Globus pallidus (tissue), 1 donor: Measurements from ENCODE around the gene CLDN8.

Experiments
- DNase-seq: peaks from one replicate; pipeline ENCODE4 v3.0.0-alpha.2; 2015; ENCODE audit warnings: low spot score

Gene CLDN8

DNA sequence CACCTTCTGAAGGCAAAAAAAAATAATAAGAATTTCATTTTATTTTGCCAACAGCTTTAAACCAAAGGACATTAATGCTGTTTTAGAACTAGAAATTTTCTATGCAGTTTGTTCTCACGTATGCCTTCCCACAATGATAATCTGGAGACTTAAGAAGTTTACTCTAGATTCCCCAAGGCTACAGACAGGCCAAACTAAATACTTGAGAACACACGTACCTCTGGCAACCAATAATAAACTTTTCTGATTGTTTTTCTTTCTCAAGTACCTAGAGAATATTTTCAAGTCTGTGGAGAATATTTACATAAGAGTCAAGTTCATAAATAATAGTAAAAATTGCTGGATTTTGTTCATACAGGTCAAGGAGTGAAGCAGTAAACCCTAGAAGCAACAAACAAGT, 15.9 kb downstream of the CLDN8 start:
- no peak for DNase-seq

DNA sequence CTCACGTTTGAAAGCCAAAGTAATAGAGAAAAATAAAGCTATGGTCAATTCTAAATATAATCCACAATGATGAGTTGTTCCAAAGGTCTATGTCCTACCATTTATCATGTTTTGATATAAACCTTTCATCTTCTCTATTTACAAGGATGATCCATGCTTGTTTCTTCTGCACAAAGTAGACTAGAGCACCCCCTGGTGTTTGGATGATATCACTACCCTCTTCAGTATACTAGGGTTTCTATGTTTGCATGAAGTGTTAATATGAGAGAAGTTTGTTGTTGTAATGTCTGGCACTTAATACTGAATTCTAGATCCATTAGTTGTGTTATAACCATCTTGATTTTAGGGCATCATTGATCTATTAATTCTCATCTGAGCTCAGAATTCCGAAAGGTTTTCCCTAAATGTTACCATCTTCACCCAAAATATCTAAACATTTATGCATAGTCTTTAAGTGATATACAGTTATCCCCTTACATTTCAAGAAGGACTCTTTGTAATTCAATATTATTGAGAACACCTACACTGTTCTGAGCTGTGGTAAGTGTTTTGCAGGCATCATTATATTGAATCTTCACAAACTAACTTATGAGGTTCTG, 21.1 kb downstream of the CLDN8 start:
- peak; percentile 20 for DNase-seq

DNA sequence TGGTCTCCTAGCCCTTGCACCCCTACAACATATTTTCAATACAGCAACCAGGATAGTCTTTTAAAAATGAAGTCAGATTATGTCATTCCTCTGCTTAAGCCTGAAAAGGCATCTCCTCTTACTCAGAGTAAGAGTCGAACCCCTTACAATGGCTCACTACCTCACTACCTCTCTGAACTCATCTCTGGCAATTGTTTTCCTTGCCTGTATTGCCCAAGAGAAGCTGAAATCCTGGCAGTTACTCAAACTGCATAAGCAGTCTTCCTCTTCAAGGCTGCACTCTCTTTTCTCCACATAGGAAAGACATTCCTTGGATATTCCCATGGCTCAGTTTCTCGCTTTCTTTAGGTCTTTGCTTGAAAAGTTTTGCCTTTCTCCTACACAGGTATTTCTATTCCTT, 22.7 kb downstream of the CLDN8 start:
- DNase-seq = no peak

DNA sequence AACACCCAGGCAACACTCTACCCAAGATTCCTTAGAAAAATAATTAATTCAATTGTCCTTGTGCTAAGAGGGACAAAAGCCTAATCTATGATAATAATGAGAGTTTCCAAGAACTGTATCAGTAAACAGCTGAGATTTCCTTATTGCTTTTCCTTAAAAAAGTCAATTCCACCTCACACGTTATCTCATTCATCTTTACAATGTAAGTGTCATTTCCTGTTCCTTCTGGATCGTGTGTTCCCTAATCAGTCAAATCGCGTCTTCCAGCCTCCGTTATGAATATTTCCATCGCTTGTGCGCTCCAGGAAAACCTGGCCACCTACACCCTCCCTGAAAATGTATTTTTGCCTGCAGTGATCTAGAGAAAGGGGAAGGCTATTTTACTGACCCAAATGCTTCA, 25.3 kb downstream of the CLDN8 start:
- no peak for DNase-seq

DNA sequence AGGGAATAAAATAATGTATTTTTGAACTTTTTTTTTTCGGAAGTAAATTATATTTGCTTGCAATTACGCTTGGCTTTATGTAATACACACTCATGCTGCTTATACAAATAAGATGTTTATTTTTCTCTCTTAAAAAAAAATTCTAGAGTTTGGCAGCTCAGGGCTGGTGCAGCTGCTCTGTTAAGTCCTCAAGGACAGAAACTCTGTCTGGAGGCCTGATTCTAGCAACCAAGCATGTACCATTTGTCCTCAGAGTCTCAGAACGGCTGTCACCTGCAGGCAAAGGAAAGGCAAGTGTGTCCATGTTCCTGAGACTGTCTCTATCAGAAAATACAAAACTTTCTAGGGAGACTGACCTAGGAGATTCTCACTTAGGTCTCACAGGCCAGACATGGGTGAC, 26.1 kb downstream of the CLDN8 start:
- DNase-seq = no peak

DNA sequence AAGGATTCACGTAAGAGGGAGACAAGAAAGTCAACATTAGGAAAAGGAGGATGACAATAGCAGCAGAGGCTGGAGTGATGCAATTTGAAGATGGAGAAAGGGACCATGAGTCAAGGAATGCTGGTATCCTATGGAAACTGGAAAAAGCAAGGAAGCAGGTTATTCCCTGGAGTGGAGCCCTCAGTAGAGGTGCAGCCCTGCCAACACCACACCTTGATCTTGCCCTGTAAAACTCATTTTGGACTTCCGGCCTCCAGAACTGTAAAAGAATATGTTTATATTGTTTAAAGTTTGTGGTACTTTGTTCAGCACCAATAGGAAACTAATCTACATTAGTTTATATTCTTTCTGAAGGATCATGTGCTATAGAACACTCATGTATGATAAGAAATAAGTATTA, 29.7 kb downstream of the CLDN8 start:
- no peak for DNase-seq

DNA sequence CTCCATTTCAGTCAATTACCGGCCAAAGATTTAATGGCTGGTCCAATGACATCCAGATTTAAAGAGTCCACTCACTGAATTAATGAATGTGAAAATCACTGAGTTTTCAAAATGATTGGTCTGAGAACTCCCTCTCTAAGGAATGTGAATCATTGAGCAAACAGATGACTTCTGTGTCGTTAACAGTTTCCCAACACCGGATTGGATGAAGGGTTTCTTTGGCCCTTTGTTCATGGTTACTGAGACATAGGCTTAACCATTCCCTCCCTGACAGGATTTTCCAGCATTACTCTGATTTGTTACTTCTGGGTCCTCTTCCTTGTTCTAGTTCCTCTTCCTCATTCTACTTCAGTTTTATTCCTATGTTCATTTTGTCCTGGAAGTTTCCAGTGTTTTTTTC, 47.8 kb downstream of the CLDN8 start:
- no peak for DNase-seq

DNA sequence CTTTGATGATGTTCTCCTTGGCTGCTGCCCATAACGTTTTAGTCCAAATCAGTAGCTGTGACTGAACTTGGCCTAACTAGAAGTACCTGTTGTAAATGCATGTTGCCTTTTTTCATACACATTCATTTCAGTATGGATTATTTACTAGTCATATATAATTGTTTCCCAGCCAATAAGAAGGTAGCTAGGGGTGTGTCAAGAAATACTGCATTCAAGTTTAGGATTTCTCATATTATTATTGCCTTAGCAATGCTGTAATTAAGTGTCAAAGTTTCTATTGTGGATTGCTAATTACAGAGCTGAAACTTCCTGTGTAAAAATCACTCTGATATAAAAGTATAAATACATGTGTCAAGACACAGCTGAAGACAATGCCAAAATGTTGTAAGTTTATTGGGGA, 49.2 kb downstream of the CLDN8 start, which contains the start of gene CLDN17:
TSS of gene CLDN17 (minus strand) at position 101 of the 400 bp plus-strand sequence. CDS start 188 bp downstream, outside the sequence.
- no peak for DNase-seq

DNA sequence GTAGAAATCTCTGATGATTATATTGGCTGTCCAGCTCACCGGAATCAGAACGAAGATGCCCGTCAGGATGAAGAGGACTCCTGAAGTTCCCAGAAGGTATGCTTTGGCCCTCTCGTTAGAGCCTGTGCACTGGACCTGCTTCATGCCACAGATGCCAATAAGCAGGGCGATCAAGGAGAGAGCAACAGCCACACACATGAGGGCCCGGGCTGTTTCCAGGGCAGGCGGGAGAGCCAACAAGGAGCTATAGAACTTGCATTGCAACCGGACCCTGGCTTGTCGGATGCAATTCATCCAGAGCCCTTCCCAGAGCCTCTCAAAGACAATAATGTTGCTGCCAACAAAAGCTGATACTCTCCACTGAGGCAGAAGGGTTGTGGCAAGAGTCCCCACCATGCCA, 49.7 kb downstream of the CLDN8 start:
- DNase-seq = no peak

DNA sequence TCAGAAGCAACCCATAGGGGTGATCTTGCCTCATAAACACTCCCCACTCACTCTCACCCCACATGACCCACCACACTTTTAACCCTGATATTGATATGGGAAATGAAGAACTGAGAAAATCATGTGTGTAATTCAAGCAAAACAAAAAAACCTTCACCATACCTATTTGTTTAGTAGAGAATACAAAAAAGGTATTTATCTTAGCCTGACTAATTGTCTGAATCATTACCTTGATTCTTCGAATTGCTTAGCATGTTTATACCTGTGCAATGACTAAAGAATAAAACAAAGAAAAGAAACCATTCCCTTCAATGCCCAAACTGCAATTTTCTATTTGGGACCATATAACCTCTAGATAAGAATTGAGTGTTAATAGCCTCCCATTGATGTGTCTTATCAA, 51.1 kb downstream of the CLDN8 start:
- DNase-seq = no peak
